HG03066 (cell line): ENCODE results near the gene CFAP20.
"Not testable (repeated sequence)": the region's sequence is repeated elsewhere in the genome, so short reads cannot be mapped to it uniquely, and the experiment has no call there.

ENCODE experiments used
- ATAC-seq: cut with Tn5 transposase; IDR thresholded peaks from one replicate; pipeline ENCODE4 v1.9.1; 2021; ENCODE audit warnings: low read depth; ENCODE audit not compliant: unreplicated experiment

Gene CFAP20

GRCh38 chr16:58072134-58072533 is 57.0 kb downstream of the CFAP20 start:
- ATAC-seq: not testable (repeated sequence)

- ATAC-seq: no peak
These were observed 58.6 kb downstream of the CFAP20 start for GRCh38 chr16:58070585-58070984.
